NAMALWA (cell line): ENCODE results near the gene IFT172.

Source experiments
- DNase-seq: peaks from one replicate; pipeline ENCODE4 v3.0.0-alpha.2; 2015; ENCODE audit warnings: low spot score

Gene IFT172

DNA sequence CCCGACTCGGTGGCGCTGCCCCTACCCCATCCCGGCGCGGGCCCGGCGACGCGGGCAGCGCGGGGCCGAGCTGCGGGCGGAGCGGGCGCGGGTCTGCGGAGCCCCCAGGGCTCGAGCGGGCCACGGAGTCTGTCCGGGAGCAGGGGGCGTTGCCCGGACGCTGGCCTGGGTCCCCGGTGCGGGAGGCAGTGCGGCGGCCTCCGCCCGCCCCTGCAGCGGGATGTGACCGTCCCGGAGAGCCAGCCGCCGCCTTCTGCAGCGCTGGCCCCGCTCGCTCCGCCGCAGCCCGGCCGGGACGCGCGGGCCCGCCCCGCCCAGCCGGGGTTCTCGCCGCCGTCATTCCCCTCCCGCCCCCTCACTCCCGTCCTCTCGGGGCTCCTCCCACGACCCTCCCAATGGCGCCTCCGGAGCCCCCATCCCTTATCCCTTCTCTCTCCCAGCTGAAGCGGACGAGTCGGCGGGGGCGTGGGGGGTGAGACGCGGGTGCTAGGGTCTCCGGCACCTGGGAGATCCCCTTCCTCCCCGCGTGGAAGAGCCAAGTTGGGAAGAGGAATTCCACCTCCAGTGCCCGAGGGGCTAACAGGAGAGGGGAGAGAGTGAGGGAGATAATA, 5.5 kb upstream of the IFT172 start, which contains the start of gene FNDC4:
TSS of gene FNDC4 (minus strand) at position 257 of the 611 bp plus-strand sequence. CDS start 521 bp downstream, outside the sequence.
- no peak for DNase-seq

DNA sequence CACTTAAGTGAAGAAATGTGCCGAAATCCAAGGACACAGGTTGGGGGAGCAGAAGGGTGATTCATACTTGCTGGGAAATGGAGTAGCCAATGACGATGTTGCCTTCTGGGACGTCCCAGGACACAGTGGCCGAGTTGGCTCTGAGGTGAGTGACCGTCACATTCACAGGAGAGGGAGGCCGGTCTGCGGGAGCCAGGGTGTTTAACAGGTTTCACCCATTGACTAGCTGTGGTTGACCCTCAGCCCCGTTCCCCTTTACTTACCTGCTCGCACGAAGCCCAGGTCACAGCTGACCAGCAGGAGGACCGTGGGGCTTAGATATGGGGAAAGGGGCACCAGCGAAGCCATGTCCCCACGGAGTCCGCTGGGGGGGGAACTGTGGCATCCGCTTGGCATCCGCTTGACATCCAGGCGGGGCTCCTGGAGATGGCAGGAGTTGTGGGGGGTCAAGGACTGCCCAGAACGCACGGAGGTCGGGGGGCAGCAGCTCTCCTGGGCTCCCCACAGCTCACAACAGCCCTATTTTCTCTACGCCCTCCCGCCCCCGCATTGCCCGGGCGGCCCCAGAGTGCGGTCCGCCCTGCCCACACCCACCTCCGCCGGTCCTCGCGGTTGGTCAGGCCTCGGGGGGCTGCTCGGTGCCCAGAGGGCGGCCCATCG, 4.9 kb upstream of the IFT172 start:
- DNase-seq: no peak

DNA sequence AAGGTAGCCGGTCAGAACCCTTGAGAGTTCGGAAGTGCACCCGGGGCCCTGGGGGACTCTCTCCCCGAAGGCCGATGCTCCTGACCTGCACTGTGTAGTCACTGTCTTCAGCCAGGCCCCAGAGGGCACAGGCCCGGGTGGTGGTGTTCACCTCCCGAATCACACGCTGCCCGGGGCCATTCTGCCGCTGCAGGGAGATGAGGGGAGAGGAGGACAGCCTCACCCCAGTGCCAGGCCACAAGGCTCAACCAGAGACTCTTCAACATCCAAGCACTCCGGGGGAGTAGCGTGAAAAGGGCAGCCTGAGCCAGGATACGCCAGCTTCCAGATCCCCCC, 4.4 kb upstream of the IFT172 start:
- DNase-seq: no peak

DNA sequence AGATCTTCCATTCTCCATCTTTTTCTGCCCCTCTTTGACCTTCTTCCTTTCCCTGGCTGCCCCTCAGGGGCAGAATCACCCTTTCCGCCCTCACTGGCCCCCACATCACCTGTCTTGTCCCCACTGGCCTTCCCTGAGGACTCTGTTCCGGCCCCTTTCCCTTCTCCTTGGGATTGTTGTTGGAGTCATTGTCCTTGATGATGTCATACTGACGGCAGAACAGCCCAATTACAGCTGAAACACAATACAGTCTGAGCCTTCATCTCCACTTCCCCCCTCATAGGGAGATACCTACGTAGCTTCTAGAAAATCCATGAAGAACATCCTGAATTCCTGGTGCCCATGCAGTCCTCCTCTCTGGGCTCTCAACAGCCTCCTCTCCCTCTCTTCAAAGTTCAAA, 3.0 kb upstream of the IFT172 start:
- DNase-seq: no peak

DNA sequence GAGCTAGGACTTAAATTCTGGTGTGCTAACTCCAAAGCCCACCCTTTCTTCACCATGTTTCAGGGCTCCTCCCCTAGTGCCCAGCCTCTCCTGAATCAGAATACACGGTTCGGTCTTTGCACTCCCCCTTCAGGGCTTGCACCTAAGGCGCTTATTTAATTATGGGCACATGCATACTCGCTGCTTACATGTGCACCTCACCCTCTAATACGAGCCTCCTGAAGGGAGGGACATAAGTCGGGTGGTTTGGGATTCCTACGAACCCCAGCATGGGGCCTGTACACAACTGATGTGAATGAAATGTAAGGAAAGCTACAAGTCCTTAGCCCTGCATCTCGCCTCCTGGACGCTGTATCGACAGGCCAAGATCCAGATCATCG, 435 bp downstream of the IFT172 start:
- DNase-seq: peak; percentile 74

DNA sequence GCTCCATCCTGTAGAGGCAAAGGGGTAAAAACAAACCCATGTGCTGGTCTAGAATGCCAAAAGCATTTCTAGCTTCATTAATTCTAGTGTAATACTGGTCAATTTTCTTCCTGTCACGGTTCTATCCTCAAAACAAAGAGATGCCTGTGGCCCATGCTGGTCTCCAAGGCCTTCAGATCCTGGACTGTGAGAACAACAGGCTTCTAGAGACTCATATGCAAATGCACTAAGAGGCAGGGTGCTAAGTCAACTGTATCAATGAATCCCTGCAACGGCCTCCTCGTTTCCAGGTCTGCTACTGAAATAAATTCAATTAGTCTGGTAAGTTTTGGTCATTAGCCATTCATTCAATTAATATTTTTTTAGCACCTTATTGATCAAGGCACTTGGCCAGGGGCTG, 4.0 kb downstream of the IFT172 start:
- DNase-seq: peak; percentile 15

DNA sequence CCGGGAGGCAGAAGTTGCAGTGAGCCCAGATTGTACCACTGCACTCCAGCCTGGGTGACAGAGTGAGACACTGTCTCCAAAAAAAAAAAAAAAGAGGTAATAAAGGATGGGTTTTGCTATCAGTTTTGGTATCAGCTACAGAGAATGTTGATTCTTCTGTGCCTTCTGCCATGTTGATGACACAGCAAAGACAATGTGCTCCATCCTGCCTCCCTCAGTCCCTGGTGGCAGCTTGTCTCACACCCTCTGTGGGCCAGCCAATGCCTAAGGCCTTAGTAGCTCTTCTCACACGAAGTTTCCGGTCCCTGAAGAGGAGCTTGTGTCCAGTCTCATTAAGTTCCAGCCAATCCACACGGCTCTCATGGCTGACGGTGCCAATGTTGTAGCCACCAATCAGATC, 17.6 kb downstream of the IFT172 start:
- no peak for DNase-seq

DNA sequence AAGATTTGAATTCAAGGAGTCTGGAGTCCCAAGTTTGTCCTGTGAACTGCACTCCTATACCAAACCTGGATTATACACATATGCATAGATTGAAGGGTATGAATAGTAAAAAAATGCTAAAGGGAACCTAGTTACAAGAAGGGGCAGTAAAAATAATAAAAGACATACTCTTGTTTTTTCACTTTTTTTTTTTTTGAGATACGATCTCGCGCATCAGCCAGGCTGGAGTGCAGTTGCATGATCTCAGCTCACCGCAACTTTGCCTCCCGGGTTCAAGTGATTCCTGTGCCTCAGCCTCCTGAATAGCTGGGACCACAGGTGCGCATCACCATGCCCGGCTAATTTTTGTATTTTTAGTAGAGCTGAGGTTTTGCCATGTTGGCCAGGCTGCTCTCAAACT, 25.1 kb downstream of the IFT172 start:
- DNase-seq: no peak

DNA sequence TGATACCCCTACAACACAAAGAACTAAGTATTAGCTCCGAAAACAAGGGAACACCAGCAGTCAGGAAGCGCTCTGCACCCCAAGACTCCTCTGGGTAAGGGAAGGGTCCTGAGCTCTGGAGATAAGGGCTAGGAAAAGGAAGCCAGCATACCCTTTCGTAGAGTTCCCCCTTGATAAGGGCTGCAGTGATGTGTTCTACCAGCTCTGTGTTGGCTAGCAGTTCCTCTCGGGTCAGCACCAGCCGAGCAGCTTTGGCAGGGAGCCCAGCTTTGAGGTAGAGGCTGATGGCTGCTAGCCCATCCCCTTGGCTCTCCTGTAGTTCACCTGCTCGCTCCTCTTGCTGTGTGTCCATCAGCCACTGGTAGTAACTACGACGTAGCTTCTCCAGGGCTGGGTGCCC, 28.4 kb downstream of the IFT172 start:
- DNase-seq: no peak

DNA sequence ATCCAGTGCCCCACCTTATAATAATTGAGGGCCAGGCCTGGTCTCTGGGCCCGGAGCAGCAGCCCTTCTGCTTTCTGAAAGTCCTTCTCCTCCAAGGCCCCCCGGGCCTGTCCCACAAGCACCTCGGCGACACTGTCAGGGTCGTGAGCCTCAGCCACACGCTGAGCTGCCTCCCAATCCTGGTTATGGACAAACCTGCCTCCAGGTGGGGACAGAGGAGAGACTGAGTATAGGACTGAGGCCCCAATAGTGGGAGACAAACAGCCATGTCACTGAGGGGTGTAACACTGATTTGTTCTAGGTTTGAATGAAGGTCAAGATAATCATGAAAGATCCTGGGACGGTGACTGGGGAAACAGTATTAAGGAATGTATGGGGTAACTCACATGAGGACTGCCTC, 35.6 kb downstream of the IFT172 start:
- DNase-seq: no peak

DNA sequence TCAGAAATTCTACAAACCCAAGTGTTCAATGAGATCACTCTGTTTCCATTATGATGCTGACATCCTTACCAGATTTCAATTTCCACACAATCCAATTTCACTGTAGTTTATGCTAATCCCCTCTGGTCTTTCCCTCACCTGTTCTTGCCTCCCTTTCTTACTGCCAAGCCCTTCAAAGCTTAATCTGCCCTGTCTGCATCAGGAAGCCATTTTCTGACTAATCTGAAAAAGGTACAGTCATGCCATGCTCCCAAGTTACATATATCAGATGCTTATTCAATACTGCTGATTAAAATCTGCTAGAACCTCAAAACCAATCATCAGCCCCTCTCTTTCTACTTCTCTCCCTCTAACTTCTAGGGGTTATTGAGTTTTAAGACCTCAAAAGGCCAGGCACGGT, 38.4 kb downstream of the IFT172 start:
- no peak for DNase-seq

DNA sequence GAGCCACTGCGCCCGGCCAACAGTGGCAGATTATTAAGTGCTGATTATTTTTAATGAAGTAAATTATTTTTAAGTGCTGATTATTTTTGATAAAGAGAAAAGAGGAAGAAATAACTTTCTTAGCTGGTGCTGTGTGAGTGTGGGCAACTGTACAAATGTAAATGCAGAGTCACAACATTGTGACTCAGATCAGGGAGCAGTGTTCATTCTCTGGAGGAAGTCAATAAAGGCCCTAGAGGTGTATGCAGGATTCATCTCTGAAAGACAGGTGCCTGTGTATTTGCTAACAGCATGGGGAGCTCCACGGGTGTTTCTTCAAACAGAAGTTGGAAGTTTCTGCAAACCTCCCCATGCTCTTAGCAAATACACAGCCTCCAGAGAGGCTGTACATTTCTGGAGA, 41.2 kb downstream of the IFT172 start:
- DNase-seq: no peak

DNA sequence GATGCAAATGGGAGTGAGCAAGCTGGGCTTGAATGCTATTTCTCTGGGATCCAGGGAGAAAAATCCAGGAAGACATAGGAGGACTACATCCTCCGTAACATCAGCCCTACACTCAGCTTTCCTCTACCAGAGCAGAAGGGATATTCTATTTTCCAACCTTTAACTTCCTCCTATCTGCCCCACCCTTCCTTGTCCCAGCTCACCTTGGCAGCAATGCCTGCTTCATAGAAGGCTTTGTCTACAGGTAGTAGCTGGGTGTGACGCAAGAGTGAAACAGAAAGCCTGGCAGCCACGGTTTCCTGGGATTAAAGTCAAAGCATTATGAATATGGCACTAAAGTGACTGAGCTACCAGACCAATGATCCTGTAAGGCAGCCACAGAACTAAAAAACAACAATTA, 43.5 kb downstream of the IFT172 start:
- no peak for DNase-seq

DNA sequence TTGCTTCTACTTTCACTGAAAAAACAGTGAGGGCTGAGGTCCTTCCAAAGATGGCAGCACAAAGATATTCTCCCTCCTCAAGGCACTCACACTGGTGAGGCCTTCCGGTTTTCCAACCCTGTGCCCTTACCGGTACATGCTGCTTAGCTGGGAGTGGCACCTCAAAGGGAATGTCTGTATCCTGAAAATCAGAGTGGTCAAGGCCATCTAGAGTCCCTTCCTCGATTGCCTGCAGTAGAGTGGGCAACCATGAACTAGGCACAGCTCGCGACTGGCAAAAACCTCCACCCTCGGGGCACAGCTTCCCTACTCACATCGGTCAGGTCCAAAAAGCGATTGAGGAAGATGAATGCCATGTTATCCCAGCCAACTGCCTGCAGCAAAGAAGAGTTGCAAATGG, 43.9 kb downstream of the IFT172 start:
- DNase-seq: no peak

DNA sequence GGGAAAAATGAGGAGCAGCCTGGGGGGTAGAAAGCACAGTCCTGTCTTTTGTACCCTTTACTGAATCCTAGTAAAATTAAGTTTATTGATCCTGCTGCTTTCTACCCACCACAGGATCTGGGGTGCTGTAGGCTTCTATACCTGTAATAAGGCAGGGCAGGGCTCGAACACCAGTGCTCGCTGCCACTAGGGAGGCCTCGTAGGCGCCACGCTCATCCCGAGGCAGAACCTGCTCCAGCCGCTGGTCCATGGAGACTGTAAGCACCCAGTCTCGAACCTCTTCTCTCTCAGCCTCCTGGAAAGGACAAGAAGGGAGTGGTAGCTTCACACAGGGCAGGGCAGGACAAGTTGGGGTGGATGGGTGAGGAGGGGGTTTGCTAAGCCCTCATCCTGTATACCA, 44.4 kb downstream of the IFT172 start:
- DNase-seq: no peak

DNA sequence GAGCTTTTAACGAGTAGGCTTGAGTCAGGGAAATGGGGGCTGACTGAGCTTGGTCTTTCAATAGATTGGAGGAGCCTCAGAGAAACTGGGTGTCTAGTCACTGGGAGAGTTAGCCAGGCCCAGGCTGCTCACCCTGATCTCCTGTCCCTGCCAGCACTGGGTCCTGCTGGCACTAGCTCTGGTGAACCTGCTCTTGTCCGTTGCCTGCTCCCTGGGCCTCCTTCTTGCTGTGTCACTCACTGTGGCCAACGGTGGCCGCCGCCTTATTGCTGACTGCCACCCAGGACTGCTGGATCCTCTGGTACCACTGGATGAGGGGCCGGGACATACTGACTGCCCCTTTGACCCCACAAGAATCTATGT, 46.6 kb downstream of the IFT172 start:
- DNase-seq: no peak

DNA sequence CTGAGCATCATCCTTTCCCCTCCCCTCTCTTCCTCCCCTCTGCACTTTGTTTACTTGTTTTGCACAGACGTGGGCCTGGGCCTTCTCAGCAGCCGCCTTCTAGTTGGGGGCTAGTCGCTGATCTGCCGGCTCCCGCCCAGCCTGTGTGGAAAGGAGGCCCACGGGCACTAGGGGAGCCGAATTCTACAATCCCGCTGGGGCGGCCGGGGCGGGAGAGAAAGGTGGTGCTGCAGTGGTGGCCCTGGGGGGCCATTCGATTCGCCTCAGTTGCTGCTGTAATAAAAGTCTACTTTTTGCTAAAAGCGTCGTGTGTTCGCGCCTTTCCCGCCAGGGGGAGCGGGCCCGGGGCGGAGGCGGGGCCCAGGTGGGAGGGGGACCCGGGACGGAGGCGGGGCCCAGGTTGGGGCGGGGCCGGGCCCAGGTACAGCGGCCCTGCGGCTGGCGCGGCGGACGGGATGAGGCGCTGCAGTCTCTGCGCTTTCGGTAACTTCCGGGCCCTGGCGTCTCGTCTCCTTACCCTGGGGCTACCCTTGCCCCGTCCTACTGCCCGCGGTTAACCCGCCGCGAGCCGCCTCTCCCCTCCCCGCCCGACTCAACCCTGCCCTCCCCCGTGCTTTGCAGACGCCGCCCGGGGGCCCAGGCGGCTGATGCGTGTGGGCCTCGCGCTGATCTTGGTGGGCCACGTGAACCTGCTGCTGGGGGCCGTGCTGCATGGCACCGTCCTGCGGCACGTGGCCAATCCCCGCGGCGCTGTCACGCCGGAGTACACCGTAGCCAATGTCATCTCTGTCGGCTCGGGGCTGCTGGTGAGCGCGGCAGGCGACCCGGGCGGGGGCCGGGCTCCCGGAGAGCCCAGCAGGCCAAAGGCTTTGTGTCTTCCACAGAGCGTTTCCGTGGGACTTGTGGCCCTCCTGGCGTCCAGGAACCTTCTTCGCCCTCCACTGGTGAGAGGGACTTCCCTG, 47.3 kb downstream of the IFT172 start, which contains the start of gene KRTCAP3:
TSS of gene KRTCAP3 (plus strand) at position 424 of the 962 bp plus-strand sequence. CDS start at position 456, 32 bp downstream.
- DNase-seq: no peak

DNA sequence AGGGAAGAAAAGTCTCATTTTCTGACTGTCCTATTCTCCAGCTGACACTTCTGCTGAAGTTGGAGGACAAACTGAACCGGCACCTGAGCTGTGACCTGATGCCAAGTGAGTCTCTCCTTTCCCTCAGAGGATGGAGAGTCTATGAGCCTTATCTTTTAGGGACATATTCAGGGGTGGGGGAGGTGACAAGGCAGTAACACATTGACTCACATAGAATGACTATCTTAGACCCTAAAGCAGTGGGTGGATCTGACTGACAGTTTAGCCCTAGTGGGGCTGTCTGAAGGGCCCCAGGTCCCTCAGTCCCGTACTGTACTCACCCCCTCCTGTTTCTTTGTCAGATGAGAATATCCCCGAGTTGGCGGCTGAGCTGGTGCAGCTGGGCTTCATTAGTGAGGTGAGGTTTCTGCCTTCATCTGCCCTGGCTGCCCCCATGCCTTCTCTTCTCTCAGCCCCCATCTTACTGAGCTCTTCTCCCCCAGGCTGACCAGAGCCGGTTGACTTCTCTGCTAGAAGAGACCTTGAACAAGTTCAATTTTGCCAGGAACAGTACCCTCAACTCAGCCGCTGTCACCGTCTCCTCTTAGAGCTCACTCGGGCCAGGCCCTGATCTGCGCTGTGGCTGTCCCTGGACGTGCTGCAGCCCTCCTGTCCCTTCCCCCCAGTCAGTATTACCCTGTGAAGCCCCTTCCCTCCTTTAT, 48.2 kb downstream of the IFT172 start:
- no peak for DNase-seq

DNA sequence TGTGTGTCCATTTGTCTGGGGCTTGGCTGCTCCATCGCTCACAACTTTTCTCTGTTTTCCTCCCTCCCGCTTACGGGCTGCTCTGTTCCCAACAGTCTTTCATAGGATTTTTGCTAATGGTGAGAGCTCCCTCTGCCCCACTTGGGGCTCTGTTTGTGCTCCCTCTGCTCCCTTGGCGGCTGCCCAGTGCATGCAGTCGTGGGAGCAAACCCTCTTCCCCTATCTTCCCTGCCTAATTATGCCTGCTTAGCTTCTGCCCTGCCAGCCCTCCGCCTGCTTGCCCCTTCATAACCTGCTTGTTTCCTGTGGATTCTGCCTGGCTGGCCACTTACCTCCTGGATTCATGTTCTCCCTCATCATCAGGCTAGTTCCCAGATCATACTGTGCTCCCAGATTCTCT, 53.9 kb downstream of the IFT172 start:
- no peak for DNase-seq

DNA sequence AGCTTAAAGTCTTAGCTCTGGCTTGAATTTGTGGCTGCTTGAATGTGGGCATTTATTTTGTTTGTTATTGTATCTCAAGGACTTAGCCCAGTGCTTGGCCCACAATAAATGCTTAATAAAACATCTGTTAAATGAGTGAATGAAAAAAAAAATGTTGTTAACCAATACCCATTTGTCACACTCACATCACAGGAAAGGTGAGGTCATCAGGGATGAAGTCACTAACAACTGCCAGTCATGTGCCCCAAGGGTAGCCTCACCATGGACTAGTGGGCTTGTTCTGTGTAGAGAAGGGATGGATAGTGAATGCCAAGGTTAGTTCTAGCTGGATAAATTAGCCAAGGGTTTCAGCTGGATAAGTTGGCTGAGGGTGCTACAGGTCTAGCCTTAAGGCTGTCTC, 58.1 kb downstream of the IFT172 start:
- peak; percentile 37 for DNase-seq

DNA sequence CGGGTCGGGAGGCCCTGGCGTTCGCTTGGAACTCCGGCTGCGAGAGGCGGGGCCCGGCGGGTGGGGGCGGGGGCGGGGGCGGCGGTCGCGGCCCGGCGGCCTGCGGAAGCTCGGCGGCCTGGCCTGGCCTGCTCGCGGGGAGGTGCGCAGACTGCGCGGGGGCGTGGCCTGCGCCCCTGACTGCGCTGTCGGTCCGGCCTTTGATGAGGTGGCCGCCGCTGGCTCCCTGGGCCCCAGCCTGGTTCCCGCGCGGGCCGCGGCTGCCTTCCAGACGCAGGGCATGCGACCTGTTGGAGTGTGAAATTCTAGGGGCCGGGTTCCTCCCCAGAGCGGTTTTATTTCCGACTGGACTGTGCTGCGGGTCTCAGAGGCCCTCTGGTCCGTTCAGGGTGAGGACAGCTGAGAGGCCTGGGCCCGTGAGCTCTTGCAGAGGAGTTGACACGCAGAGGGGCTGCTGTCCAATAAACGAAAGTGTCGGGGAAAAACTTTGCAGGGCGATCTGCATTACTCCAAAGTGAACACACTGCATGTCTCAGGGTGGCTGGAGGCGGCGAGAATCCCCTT, 60.5 kb downstream of the IFT172 start:
- DNase-seq: peak; percentile 81
